Left renal cortex interstitium (tissue), 4 donors: ENCODE measurements around the gene ELP1. TPM values are rescaled to one million over a fixed set of nuclear protein-coding genes. Genes with fewer than 3 reads are reported as not detected.
"Not testable (repeated sequence)": the region's sequence is repeated elsewhere in the genome, so short reads cannot be mapped to it uniquely, and the experiment has no call there.

Experiments used
- DNase-seq, 4 donors: peaks; one replicate each; pipeline ENCODE4 v3.0.0-alpha.2; 2013; ENCODE audit warnings: low read depth in 4 of 4, low spot score in 2 of 4, missing footprints in 1 of 4
- polyA plus RNA-seq, 4 donors: library from polyadenylated mRNA; unstranded; fragments of 120-200 nt; gene quantifications; one replicate each; pipeline ENCODE4 v1.2.1, GENCODE V29; 2013; ENCODE audit not compliant: insufficient read length in 4 of 4

ELP1 gene
- 10 to 100 TPM; 40.0 to 54.7 (median 43.0) TPM for polyA plus RNA-seq

GRCh38 chr9:108933718-108934322, at the start of gene ELP1:
Gene ELP1 (minus strand): TSS chr9:108934124. CDS start chr9:108931146, 2,978 bp downstream.
- peak; percentile 71 to 89 (median 82) for DNase-seq

GRCh38 chr9:108980893-108981292, 47.0 kb upstream of the ELP1 start:
- DNase-seq, result no peak

GRCh38 chr9:108978205-108978604, 44.3 kb upstream of the ELP1 start:
- DNase-seq, result no peak

- DNase-seq, result no peak
These were observed 40.0 kb upstream of the ELP1 start for GRCh38 chr9:108973895-108974294.

- peak in 1 of 4 donors; percentile 29 for DNase-seq
These were observed 38.8 kb upstream of the ELP1 start for GRCh38 chr9:108972626-108973209.

GRCh38 chr9:108972186-108972585, 38.3 kb upstream of the ELP1 start:
- no peak for DNase-seq

GRCh38 chr9:108971392-108971791, 37.5 kb upstream of the ELP1 start:
- not testable (repeated sequence) for DNase-seq

- no peak for DNase-seq
These were observed 34.0 kb upstream of the ELP1 start for GRCh38 chr9:108967916-108968315.

GRCh38 chr9:108963459-108964143, 29.7 kb upstream of the ELP1 start:
- DNase-seq, result no peak

- DNase-seq, result no peak
These were observed 27.2 kb upstream of the ELP1 start for GRCh38 chr9:108961151-108961550.

GRCh38 chr9:108960331-108960730, 26.4 kb upstream of the ELP1 start:
- DNase-seq, result no peak

- DNase-seq, result no peak
These were observed 22.7 kb upstream of the ELP1 start for GRCh38 chr9:108956631-108957026.

GRCh38 chr9:108956022-108956630, 22.2 kb upstream of the ELP1 start:
- no peak for DNase-seq

- peak in 2 of 4 donors; percentile 38 to 41 for DNase-seq
These were observed 20.2 kb upstream of the ELP1 start for GRCh38 chr9:108953983-108954574.

GRCh38 chr9:108951578-108951977, 17.7 kb upstream of the ELP1 start:
- DNase-seq, result no peak

- no peak for DNase-seq
These were observed 16.2 kb upstream of the ELP1 start for GRCh38 chr9:108950168-108950567.

GRCh38 chr9:108939975-108940374, 6.1 kb upstream of the ELP1 start:
- DNase-seq, result no peak

- DNase-seq, result no peak
These were observed 3.8 kb upstream of the ELP1 start for GRCh38 chr9:108937561-108938305.

- DNase-seq, result peak; percentile 71 to 79 (median 74)
These were observed 484 bp upstream of the ELP1 start, which contains the start of gene ABITRAM for GRCh38 chr9:108934323-108934893. Gene ABITRAM (plus strand): TSS chr9:108934400. CDS start chr9:108934487, 87 bp downstream.

GRCh38 chr9:108933231-108933717, 650 bp downstream of the ELP1 start:
- peak in 1 of 4 donors; percentile 2 for DNase-seq
